ENCODE data around the gene COL5A1. TPM values are rescaled to one million over a fixed set of nuclear protein-coding genes. Genes with fewer than 3 reads are reported as not detected.
A peak's percentile ranks its signal among the peaks of the same experiment; 100 is the strongest.

The COL5A1 gene
- total and polyA plus RNA-seq, 2 experiments from 2014 or later, result 2.5 to 13.1 TPM

DNA sequence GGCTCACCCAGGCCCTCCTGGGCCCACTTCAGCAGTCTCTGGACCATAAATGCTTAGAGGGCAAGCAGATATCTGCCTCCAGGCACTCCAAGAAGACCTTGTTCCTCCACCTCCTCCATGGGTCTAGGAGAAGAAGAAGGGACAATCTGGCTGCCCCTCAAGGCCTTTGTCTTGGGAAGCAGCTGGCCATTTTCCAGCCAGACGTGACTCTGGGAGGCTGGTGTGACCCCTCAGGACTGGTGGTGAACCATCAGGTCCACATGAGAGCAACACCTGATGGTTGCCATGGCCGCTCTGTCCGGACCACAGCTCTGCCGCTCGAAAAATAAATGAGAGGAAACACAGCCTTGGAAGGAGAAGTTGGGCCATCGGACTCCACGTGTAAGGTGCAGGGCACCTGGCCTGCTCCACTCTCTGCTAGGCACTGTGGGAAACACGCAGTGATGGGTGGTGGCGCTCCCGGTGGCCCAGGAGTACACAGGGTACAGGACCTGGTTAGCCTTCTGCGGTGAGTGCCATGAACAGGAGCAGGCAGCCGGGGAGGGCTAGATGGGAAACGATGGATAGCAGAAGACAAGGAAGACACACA, 3.0 kb upstream of the COL5A1 start (continued):
- no peak for TF ChIP-seq POLR2AphosphoS5 (IDR thresholded peaks at IDR 0.05; ENCODE audit: low read depth)
- no peak for TF ChIP-seq CREB1 (CRISPR knock-in tag; IDR thresholded peaks at IDR 0.05; ENCODE audit: low read depth)
- no peak for TF ChIP-seq EZH2 (IDR thresholded peaks at IDR 0.05; ENCODE audit: low read depth, unreplicated experiment)
- TF ChIP-seq, protein P1, sequence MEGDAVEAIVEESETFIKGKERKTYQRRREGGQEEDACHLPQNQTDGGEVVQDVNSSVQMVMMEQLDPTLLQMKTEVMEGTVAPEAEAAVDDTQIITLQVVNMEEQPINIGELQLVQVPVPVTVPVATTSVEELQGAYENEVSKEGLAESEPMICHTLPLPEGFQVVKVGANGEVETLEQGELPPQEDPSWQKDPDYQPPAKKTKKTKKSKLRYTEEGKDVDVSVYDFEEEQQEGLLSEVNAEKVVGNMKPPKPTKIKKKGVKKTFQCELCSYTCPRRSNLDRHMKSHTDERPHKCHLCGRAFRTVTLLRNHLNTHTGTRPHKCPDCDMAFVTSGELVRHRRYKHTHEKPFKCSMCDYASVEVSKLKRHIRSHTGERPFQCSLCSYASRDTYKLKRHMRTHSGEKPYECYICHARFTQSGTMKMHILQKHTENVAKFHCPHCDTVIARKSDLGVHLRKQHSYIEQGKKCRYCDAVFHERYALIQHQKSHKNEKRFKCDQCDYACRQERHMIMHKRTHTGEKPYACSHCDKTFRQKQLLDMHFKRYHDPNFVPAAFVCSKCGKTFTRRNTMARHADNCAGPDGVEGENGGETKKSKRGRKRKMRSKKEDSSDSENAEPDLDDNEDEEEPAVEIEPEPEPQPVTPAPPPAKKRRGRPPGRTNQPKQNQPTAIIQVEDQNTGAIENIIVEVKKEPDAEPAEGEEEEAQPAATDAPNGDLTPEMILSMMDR (conservative IDR thresholded peaks at IDR 0.05; ENCODE audit: low read depth in 2 of 2), result no peak
- no peak for TF ChIP-seq ZNF114 (CRISPR knock-in tag; IDR thresholded peaks at IDR 0.05)

DNA sequence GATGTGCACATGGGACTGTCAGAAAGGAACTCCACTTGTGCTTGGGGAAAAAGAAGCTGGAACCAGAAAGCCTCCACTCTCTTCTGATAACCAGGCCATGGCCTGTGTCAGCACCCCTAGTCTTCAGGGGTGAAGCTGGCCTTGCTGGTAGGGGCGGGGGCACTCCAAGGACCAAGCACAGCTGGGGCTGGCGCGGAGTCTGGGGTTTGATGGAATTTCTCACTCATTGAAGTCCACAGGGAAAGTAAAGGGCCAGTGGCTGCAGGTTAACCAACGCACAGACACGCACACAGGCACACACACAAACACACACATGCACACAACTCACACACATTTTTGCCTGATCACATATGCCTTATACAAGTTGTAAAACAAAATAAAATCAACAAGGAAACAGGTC, 1.6 kb upstream of the COL5A1 start:
- Histone ChIP-seq H2AFZ (no peak overlapping the region), H3K9me2 (ENCODE audit: insufficient read depth) (no peaks in the 10 kb centered on the region), H3F3A (replicated peaks; ENCODE audit: low read depth) (0 out of 2 replicates have a peak, but pooled peaks cover 9% of the 10 kb centered on the region), H3K27ac (ENCODE audit: low read depth) (no peak overlapping the region), H3K4me3 (no peak overlapping the region), H3K79me2 (replicated peaks; ENCODE audit: insufficient read depth) (no peaks in the 10 kb centered on the region), H3K4me1 (ENCODE audit: insufficient read depth) (peaks cover 15% of the 10 kb centered on the region; the same call in 1 of the 2 replicates), H3K36me3 (ENCODE audit: insufficient read depth) (no peaks in the 10 kb centered on the region), H3K27me3 (ENCODE audit: insufficient read depth) (peaks cover 7% of the 10 kb centered on the region; the same call in 1 of the 2 replicates), H4K20me1 (replicated peaks; ENCODE audit: insufficient read depth) (no peaks in the 10 kb centered on the region), H3K4me2 (no peak overlapping the region)
- Mint-ChIP-seq H3K27ac (no peak overlapping the region), H3K4me3 (peak overlapping the region; percentile 78; the same call in 1 of the 3 replicates), H3K9me3 (no peaks in the 10 kb centered on the region), H3K4me1 (peaks cover 39% of the 10 kb centered on the region), H3K27me3 (ENCODE audit: insufficient read depth, low read depth, poor library complexity) (peaks cover 24% of the 10 kb centered on the region), H3K36me3 (ENCODE audit: low read depth) (no peaks in the 10 kb centered on the region)
- no peak for ATAC-seq
- DNase-seq (ENCODE audit: low spot score), result no peak
- TF ChIP-seq ZNF114 (CRISPR knock-in tag; IDR thresholded peaks at IDR 0.05) (no peak), NANOG (IDR thresholded peaks at IDR 0.05; ENCODE audit: borderline replicate concordance) (no peak), ZNF462 (CRISPR knock-in tag; IDR thresholded peaks at IDR 0.05) (no peak), CREB1 (CRISPR knock-in tag; IDR thresholded peaks at IDR 0.05; ENCODE audit: low read depth) (no peak), EZH2 (IDR thresholded peaks at IDR 0.05; ENCODE audit: low read depth, unreplicated experiment) (no peak)

Data from GM23338 (cell line).